Measurements from ENCODE around the gene RGS6. TPM values are rescaled to one million over a fixed set of nuclear protein-coding genes. Genes with fewer than 3 reads are reported as not detected.

RGS6 gene
- total RNA-seq, 2 experiments from 2014 or later = not detected

DNA sequence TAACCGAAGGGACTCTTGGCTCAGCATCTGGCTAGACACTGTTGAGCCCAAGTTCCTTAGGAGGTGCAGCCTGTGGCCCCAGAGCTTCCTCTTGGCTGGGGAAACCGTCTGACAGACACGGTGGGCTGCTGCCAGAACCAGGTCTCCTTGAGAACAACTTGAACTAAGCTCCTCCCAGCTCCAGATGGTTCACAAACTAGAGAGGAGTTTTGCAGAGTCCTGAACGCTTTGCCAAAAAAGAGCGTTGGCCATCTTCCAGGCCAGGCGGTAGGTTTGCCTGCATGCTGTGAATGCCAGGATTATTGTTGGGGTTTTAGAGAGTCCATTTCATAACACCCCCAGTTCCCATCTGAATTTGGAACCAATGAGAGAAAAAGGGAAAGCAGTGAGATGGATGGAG, 399.8 kb downstream of the RGS6 start:
- intact Hi-C loops (cut with micrococcal nuclease; ENCODE audit: unreplicated experiment) = no loop called here
- H3K9me3 ChIP-seq (ENCODE audit: low read length) = no peaks in the 10 kb centered on the region
- no peaks in the 10 kb centered on the region for H3K36me3 ChIP-seq (ENCODE audit: insufficient read depth, low read length)
- H4K20me1 ChIP-seq (ENCODE audit: insufficient read depth, low read length) = no peaks in the 10 kb centered on the region
- CTCF ChIA-PET (ENCODE audit: unreplicated experiment) = no interaction called here
- H3K4me1 ChIP-seq (ENCODE audit: insufficient read depth, low read length, poor library complexity, severe bottlenecking) = no peaks in the 10 kb centered on the region
- no TSS peak for BruUV-seq (replicated peaks)
- H3K27ac ChIP-seq (ENCODE audit: low read depth, low read length, poor library complexity, severe bottlenecking) = no peak overlapping the region
- TF ChIP-seq EZH2phosphoT487 (IDR thresholded peaks at IDR 0.05; ENCODE audit: borderline replicate concordance, low read depth, low read length) = no peak
- TF ChIP-seq, protein P1, sequence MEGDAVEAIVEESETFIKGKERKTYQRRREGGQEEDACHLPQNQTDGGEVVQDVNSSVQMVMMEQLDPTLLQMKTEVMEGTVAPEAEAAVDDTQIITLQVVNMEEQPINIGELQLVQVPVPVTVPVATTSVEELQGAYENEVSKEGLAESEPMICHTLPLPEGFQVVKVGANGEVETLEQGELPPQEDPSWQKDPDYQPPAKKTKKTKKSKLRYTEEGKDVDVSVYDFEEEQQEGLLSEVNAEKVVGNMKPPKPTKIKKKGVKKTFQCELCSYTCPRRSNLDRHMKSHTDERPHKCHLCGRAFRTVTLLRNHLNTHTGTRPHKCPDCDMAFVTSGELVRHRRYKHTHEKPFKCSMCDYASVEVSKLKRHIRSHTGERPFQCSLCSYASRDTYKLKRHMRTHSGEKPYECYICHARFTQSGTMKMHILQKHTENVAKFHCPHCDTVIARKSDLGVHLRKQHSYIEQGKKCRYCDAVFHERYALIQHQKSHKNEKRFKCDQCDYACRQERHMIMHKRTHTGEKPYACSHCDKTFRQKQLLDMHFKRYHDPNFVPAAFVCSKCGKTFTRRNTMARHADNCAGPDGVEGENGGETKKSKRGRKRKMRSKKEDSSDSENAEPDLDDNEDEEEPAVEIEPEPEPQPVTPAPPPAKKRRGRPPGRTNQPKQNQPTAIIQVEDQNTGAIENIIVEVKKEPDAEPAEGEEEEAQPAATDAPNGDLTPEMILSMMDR (conservative IDR thresholded peaks at IDR 0.05; ENCODE audit: low read length) = no peak
- H3K4me3 ChIP-seq (ENCODE audit: low read depth, low read length, poor library complexity, severe bottlenecking) = no peak overlapping the region
- H3K4me2 ChIP-seq (ENCODE audit: low read length) = no peak overlapping the region
- H2AFZ ChIP-seq (ENCODE audit: low read length) = no peak overlapping the region
- no peaks in the 10 kb centered on the region for H3K9me2 ChIP-seq (ENCODE audit: insufficient read depth, low read length)
- H3K79me2 ChIP-seq (ENCODE audit: insufficient read depth, low read depth, low read length) = no peaks in the 10 kb centered on the region
- POLR2A ChIA-PET = no interaction called here
- DNase-seq (ENCODE audit: low spot score) = no peak

DNA sequence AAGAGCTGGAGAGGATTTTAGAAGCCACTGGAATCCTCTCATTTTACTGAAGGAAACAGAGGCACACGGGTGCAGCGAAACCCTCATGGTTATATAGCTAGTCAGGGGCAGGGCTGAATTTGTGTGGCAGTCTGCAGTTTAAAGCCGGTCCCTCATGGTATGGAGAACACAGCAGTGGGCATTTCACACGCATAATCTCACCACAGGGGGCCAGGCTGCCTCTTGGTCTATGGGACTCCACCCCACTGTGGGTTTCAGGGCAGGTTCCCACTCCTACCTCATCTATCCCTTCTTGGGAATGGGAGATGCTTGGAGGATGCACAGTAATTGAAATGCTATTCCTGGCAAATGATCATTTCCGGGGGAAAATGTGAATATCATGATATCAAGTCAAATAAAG, 400.6 kb downstream of the RGS6 start:
- Histone ChIP-seq H3K4me1 (ENCODE audit: insufficient read depth, low read length, poor library complexity, severe bottlenecking) (no peaks in the 10 kb centered on the region), H3K9me3 (ENCODE audit: low read length) (no peaks in the 10 kb centered on the region), H4K20me1 (ENCODE audit: insufficient read depth, low read length) (no peaks in the 10 kb centered on the region), H2AFZ (ENCODE audit: low read length) (no peak overlapping the region), H3K9me2 (ENCODE audit: insufficient read depth, low read length) (no peaks in the 10 kb centered on the region), H3K4me2 (ENCODE audit: low read length) (no peak overlapping the region), H3K4me3 (ENCODE audit: low read depth, low read length, poor library complexity, severe bottlenecking) (no peak overlapping the region), H3K36me3 (ENCODE audit: insufficient read depth, low read length) (no peaks in the 10 kb centered on the region), H3K27ac (ENCODE audit: low read depth, low read length, poor library complexity, severe bottlenecking) (no peak overlapping the region), H3K79me2 (ENCODE audit: insufficient read depth, low read depth, low read length) (no peaks in the 10 kb centered on the region)
- no TSS peak for BruUV-seq (replicated peaks)
- intact Hi-C loops (cut with micrococcal nuclease; ENCODE audit: unreplicated experiment) = no loop called here
- TF ChIP-seq EZH2phosphoT487 (IDR thresholded peaks at IDR 0.05; ENCODE audit: borderline replicate concordance, low read depth, low read length) = no peak
- TF ChIP-seq, protein P1 (conservative IDR thresholded peaks at IDR 0.05; ENCODE audit: low read length) = no peak
- ChIA-PET CTCF (ENCODE audit: unreplicated experiment) (no interaction called here), POLR2A (no interaction called here)
- no peak for DNase-seq (ENCODE audit: low spot score)

GRCh38 chr14:72333357-72333756, 401.1 kb downstream of the RGS6 start:
- no peaks in the 10 kb centered on the region for H4K20me1 ChIP-seq (ENCODE audit: insufficient read depth, low read length)
- intact Hi-C loops (cut with micrococcal nuclease; ENCODE audit: unreplicated experiment) = no loop called here
- no peaks in the 10 kb centered on the region for H3K9me3 ChIP-seq (ENCODE audit: low read length)
- H3K4me3 ChIP-seq (ENCODE audit: low read depth, low read length, poor library complexity, severe bottlenecking) = no peak overlapping the region
- no peak overlapping the region for H3K4me2 ChIP-seq (ENCODE audit: low read length)
- ChIA-PET CTCF (ENCODE audit: unreplicated experiment) (no interaction called here), POLR2A (interaction anchor here (0.5 to 0.6 kb wide), 2 partner anchors 15 to 87 kb away, joined by 3 read pairs; no protein-coding TSS in a partner anchor)
- H3K79me2 ChIP-seq (ENCODE audit: insufficient read depth, low read depth, low read length) = no peaks in the 10 kb centered on the region
- no peak for DNase-seq (ENCODE audit: low spot score)
- no TSS peak for BruUV-seq (replicated peaks)
- H3K36me3 ChIP-seq (ENCODE audit: insufficient read depth, low read length) = no peaks in the 10 kb centered on the region
- H2AFZ ChIP-seq (ENCODE audit: low read length) = no peak overlapping the region
- H3K27ac ChIP-seq (ENCODE audit: low read depth, low read length, poor library complexity, severe bottlenecking) = no peak overlapping the region
- TF ChIP-seq EZH2phosphoT487 (IDR thresholded peaks at IDR 0.05; ENCODE audit: borderline replicate concordance, low read depth, low read length) = no peak
- TF ChIP-seq, protein P1 (conservative IDR thresholded peaks at IDR 0.05; ENCODE audit: low read length) = no peak
- no peaks in the 10 kb centered on the region for H3K9me2 ChIP-seq (ENCODE audit: insufficient read depth, low read length)
- no peaks in the 10 kb centered on the region for H3K4me1 ChIP-seq (ENCODE audit: insufficient read depth, low read length, poor library complexity, severe bottlenecking)

Measured in OCI-LY7 (cell line).